Activated CD4-positive, alpha-beta T cell treated with anti-CD3 and anti-CD28 coated beads for 48 hours (primary cell): ENCODE data around the gene ALK.

Experiments used
- DNase-seq: peaks from one replicate; pipeline ENCODE4 v3.0.0-alpha.2; 2020

Gene ALK

GRCh38 chr2:29900971-29901633 is 20.3 kb downstream of the ALK start:
- DNase-seq, result no peak

- no peak for DNase-seq
Measured at GRCh38 chr2:29898999-29899398, 22.4 kb downstream of the ALK start.

GRCh38 chr2:29894822-29895614 is 26.4 kb downstream of the ALK start:
- no peak for DNase-seq

- no peak for DNase-seq
Measured at GRCh38 chr2:29892585-29893259, 28.7 kb downstream of the ALK start.

GRCh38 chr2:29881089-29881730 is 40.2 kb downstream of the ALK start:
- no peak for DNase-seq

- no peak for DNase-seq
Measured at GRCh38 chr2:29880084-29880483, 41.3 kb downstream of the ALK start.

- no peak for DNase-seq
Measured at GRCh38 chr2:29879456-29879855, 41.9 kb downstream of the ALK start.

- DNase-seq, result no peak
Measured at GRCh38 chr2:29878898-29879297, 42.5 kb downstream of the ALK start.

GRCh38 chr2:29876374-29876773 is 45.0 kb downstream of the ALK start:
- DNase-seq, result no peak

- DNase-seq, result no peak
Measured at GRCh38 chr2:29874745-29875144, 46.6 kb downstream of the ALK start.

GRCh38 chr2:29872870-29873269 is 48.5 kb downstream of the ALK start:
- DNase-seq, result no peak

GRCh38 chr2:29871541-29871940 is 49.8 kb downstream of the ALK start:
- DNase-seq, result no peak

GRCh38 chr2:29865512-29865911 is 55.9 kb downstream of the ALK start:
- no peak for DNase-seq

- DNase-seq, result no peak
Measured at GRCh38 chr2:29864988-29865387, 56.4 kb downstream of the ALK start.

GRCh38 chr2:29855924-29856639 is 65.3 kb downstream of the ALK start:
- DNase-seq, result no peak

- DNase-seq, result no peak
Measured at GRCh38 chr2:29850794-29851193, 70.6 kb downstream of the ALK start.

- DNase-seq, result no peak
Measured at GRCh38 chr2:29848566-29849310, 72.6 kb downstream of the ALK start.

- no peak for DNase-seq
Measured at GRCh38 chr2:29847886-29848285, 73.5 kb downstream of the ALK start.

- no peak for DNase-seq
Measured at GRCh38 chr2:29844713-29845326, 76.6 kb downstream of the ALK start.

GRCh38 chr2:29841386-29842004 is 79.9 kb downstream of the ALK start:
- peak; percentile 32 for DNase-seq

- DNase-seq, result no peak
Measured at GRCh38 chr2:29839306-29839705, 82.1 kb downstream of the ALK start.
